Neural progenitor cell (in vitro differentiated cells): ENCODE measurements around the gene SFT2D3. TPM values are rescaled to one million over a fixed set of nuclear protein-coding genes. Genes with fewer than 3 reads are reported as not detected.

Experiments used
- DNase-seq: peaks from one replicate; pipeline ENCODE4 v3.0.0-alpha.2; 2016; ENCODE audit warnings: low spot score
- H2AFZ ChIP-seq: fragments of 200-600 bp; sonication (generic); replicated peaks from 2 replicates; pipeline ENCODE4 v1.6.1; 2016; ENCODE audit warnings: antibody characterized with exemption
- H3F3A ChIP-seq: fragments of 200-600 bp; sonication (generic); 2 replicates; pipeline ENCODE4 v1.6.1; 2016; ENCODE audit warnings: antibody characterized with exemption, low read depth
- H3K27ac ChIP-seq: fragments of 200-600 bp; sonication (generic); 2 replicates; pipeline ENCODE4 v1.5.1; 2016; ENCODE audit warnings: mild to moderate bottlenecking
- H3K27me3 ChIP-seq: fragments of 200-600 bp; sonication (generic); 2 replicates; pipeline ENCODE4 v1.6.1; 2016; ENCODE audit warnings: mild to moderate bottlenecking, moderate library complexity
- H3K36me3 ChIP-seq: fragments of 200-600 bp; sonication (generic); 2 replicates; pipeline ENCODE4 v1.5.1; 2016
- H3K4me1 ChIP-seq: fragments of 200-600 bp; sonication (generic); 2 replicates; pipeline ENCODE4 v1.6.1; 2016; ENCODE audit warnings: mixed run types
- H3K4me2 ChIP-seq: fragments of 200-600 bp; sonication (generic); 2 replicates; pipeline ENCODE4 v1.6.1; 2016
- H3K4me3 ChIP-seq: fragments of 200-600 bp; sonication (generic); 2 replicates; pipeline ENCODE4 v1.5.1; 2016
- H3K79me2 ChIP-seq: fragments of 200-600 bp; sonication (generic); 2 replicates; pipeline ENCODE4 v1.6.1; 2016; ENCODE audit warnings: low read depth
- H3K9ac ChIP-seq: fragments of 200-600 bp; sonication (generic); 2 replicates; pipeline ENCODE4 v1.6.1; 2016
- H3K9me3 ChIP-seq: fragments of 200-600 bp; sonication (generic); 2 replicates; pipeline ENCODE4 v1.5.1; 2016; ENCODE audit warnings: low read depth
- H4K20me1 ChIP-seq: fragments of 200-600 bp; sonication (generic); 2 replicates; pipeline ENCODE4 v1.6.1; 2016; ENCODE audit warnings: low read depth
- H3K27ac Mint-ChIP-seq: 3 replicates; pipeline ENCODE4 v1.8.0; 2021; ENCODE audit warnings: mixed read lengths
- H3K27me3 Mint-ChIP-seq: 2 replicates; pipeline ENCODE4 v1.8.0; 2022; ENCODE audit warnings: low read depth, mild to moderate bottlenecking, inconsistent platforms, moderate library complexity, mixed read lengths; ENCODE audit not compliant: insufficient read depth
- H3K36me3 Mint-ChIP-seq: 3 replicates; pipeline ENCODE4 v1.8.0; 2021; ENCODE audit warnings: mixed read lengths
- H3K4me1 Mint-ChIP-seq: 3 replicates; pipeline ENCODE4 v1.8.0; 2021; ENCODE audit warnings: mixed read lengths
- H3K4me3 Mint-ChIP-seq: 3 replicates; pipeline ENCODE4 v1.8.0; 2021; ENCODE audit warnings: mild to moderate bottlenecking, moderate library complexity, mixed read lengths
- H3K9me3 Mint-ChIP-seq: 3 replicates; pipeline ENCODE4 v1.8.0; 2020; ENCODE audit warnings: mixed read lengths
- CTCF ChIP-seq: fragments of 200-600 bp; sonication (generic); IDR thresholded peaks from 2 replicates; pipeline ENCODE4 v1.5.1; 2017; ENCODE audit warnings: antibody characterized with exemption, mild to moderate bottlenecking
- EZH2 ChIP-seq: fragments of 200-600 bp; sonication (generic); IDR thresholded peaks from 2 replicates; pipeline ENCODE4 v1.6.1; 2017; ENCODE audit warnings: antibody characterized with exemption, mild to moderate bottlenecking, moderate library complexity
- EZH2phosphoT487 ChIP-seq: fragments of 200-600 bp; sonication (generic); IDR thresholded peaks from 2 replicates; pipeline ENCODE4 v1.6.1; 2017; ENCODE audit warnings: antibody characterized with exemption
- total RNA-seq: library from RNA; depleted of rRNA; stranded (reverse); fragments of >200 nt; gene quantifications from 2 replicates; pipeline ENCODE4 v1.2.3, GENCODE V29; 2015; ENCODE audit warnings: low replicate concordance

The SFT2D3 gene
- total RNA-seq, 1 donor from 2014 or later: 30.6 TPM

DNA sequence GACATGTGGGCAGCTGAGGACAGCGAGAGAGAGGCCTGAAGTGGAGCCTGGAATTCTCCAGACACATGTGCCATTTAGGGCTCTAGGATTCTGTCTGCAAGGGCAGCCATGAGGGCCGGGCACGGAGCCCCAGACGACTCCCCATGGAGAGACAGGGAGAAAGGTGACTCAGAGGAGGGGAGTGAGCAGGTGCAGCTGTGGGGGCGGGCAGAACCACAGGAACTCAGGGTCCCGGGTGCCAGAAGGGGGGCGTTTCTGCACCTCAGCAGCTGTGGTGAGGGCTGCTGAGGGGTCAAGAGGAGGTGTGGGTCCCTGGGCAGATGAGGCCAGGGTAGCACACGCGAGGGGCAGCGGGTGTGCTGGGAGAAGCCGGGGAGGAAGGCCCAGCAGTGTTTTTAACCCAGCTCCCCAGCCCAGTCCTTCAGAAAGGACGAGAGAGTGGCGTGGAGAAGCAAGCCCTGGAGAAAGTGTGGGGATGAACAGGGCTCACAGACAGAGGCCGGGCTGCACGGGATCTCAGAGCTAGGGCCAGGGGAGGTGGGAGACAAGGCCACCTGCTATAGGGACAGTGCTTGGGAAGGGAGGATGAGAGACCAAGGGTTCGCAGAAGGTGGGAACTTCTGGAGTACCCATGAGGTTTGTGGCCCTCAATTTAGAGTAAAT lies 47.7 kb upstream of the SFT2D3 start:
- H3K9ac ChIP-seq: no peak overlapping the region
- Mint-ChIP-seq H3K27me3 (peaks cover 8% of the 10 kb centered on the region), H3K4me3 (no peak overlapping the region), H3K36me3 (no peaks in the 10 kb centered on the region), H3K27ac (peak overlapping the region; percentile 98), H3K4me1 (peaks cover 44% of the 10 kb centered on the region), H3K9me3 (no peaks in the 10 kb centered on the region)
- no peaks in the 10 kb centered on the region for H3K79me2 ChIP-seq
- H3K27ac ChIP-seq: no peak overlapping the region
- H3K4me2 ChIP-seq: no peak overlapping the region
- no peak overlapping the region for H3K4me3 ChIP-seq
- H3K4me1 ChIP-seq: peaks cover 16% of the 10 kb centered on the region
- DNase-seq: no peak
- H4K20me1 ChIP-seq: no peaks in the 10 kb centered on the region
- TF ChIP-seq CTCF: no peak
- no peak for TF ChIP-seq EZH2
- no peak for TF ChIP-seq EZH2phosphoT487
- H3K9me3 ChIP-seq: no peaks in the 10 kb centered on the region
- no peaks in the 10 kb centered on the region for H3K27me3 ChIP-seq
- no peak overlapping the region for H2AFZ ChIP-seq
- no peaks in the 10 kb centered on the region for H3K36me3 ChIP-seq
- peaks cover 12% of the 10 kb centered on the region for H3F3A ChIP-seq

DNA sequence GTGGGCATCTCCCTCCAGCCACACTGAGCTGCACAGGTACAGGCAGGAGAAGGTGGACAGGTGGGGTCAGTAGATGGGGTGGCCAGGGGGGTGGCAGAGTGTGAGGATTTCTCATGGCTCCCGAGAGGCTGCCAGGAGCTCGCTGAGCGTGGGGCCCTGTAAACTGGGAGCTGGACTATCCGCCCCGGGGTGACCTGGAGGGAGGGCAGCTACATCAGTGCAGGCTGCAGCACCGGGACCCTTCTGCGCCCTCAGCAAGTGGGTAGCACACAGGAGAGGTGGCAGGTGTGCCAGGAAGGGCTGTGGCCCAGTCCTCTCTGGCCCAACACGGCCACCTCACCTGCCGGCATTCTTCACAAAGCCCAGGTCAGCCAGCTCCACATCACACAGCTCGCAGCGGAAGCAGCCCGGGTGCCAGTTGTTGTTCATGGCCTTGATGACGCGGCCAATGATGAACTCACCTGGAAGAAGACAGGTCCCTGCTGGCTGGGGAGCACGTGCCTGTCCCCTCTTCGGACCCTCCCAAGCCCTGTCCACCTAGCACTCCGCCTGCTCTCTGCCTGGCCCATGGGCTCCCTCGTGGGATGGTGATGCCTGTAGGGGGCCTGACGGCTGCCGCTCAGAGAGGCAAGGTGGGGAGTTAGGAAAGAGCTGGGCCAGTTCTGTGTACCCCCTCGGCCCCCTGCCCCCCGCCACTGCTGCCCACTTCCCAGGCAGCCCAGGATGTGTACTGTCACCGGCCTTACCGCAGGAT lies 47.0 kb upstream of the SFT2D3 start:
- Mint-ChIP-seq H3K36me3 (no peaks in the 10 kb centered on the region), H3K9me3 (no peaks in the 10 kb centered on the region), H3K27me3 (peaks cover 10% of the 10 kb centered on the region)

GRCh38 chr2:127654838-127655175 lies 46.5 kb upstream of the SFT2D3 start:
- Mint-ChIP-seq H3K36me3 (no peaks in the 10 kb centered on the region), H3K4me1 (peaks cover 41% of the 10 kb centered on the region), H3K27ac (peak overlapping the region; percentile 93), H3K9me3 (no peaks in the 10 kb centered on the region), H3K27me3 (peaks cover 8% of the 10 kb centered on the region), H3K4me3 (peak overlapping the region; percentile 36)
- Histone ChIP-seq H3K9me3 (no peaks in the 10 kb centered on the region), H3K79me2 (no peaks in the 10 kb centered on the region), H3K36me3 (no peaks in the 10 kb centered on the region), H3K4me2 (peak overlapping the region; percentile 63), H3K4me3 (no peak overlapping the region), H3K27ac (peak overlapping the region; percentile 73), H3K4me1 (peaks cover 16% of the 10 kb centered on the region), H4K20me1 (no peaks in the 10 kb centered on the region), H3K27me3 (no peaks in the 10 kb centered on the region), H2AFZ (no peak overlapping the region), H3K9ac (no peak overlapping the region), H3F3A (peaks cover 12% of the 10 kb centered on the region)
- DNase-seq: no peak
- no peak for TF ChIP-seq CTCF

More for the DNA sequence above, 47.0 kb upstream of the SFT2D3 start:
- no peak overlapping the region for H3K4me3 ChIP-seq
- no peaks in the 10 kb centered on the region for H3K36me3 ChIP-seq
- H3K9ac ChIP-seq: no peak overlapping the region
- no peak for DNase-seq
- H3K4me1 ChIP-seq: peaks cover 16% of the 10 kb centered on the region
- no peaks in the 10 kb centered on the region for H4K20me1 ChIP-seq
- TF ChIP-seq CTCF (no peak), EZH2phosphoT487 (no peak), EZH2 (no peak)
- H3K4me2 ChIP-seq: peak overlapping the region; percentile 63
- H3K79me2 ChIP-seq: no peaks in the 10 kb centered on the region
- no peaks in the 10 kb centered on the region for H3K9me3 ChIP-seq
- H3K27ac Mint-ChIP-seq: peak overlapping the region; percentile 98
- H3K27ac ChIP-seq: no peak overlapping the region
- peaks cover 12% of the 10 kb centered on the region for H3F3A ChIP-seq
- H3K4me3 Mint-ChIP-seq: no peak overlapping the region
- H2AFZ ChIP-seq: no peak overlapping the region
- H3K4me1 Mint-ChIP-seq: peaks cover 44% of the 10 kb centered on the region
- H3K27me3 ChIP-seq: no peaks in the 10 kb centered on the region
